GM19324 (cell line): ENCODE results near the gene POLR2C.

Experiments
- ATAC-seq: cut with Tn5 transposase; IDR thresholded peaks from one replicate; pipeline ENCODE4 v1.9.1; 2021; ENCODE audit warnings: mild to moderate bottlenecking, moderate library complexity; ENCODE audit not compliant: unreplicated experiment, low FRiP score

Gene POLR2C

DNA sequence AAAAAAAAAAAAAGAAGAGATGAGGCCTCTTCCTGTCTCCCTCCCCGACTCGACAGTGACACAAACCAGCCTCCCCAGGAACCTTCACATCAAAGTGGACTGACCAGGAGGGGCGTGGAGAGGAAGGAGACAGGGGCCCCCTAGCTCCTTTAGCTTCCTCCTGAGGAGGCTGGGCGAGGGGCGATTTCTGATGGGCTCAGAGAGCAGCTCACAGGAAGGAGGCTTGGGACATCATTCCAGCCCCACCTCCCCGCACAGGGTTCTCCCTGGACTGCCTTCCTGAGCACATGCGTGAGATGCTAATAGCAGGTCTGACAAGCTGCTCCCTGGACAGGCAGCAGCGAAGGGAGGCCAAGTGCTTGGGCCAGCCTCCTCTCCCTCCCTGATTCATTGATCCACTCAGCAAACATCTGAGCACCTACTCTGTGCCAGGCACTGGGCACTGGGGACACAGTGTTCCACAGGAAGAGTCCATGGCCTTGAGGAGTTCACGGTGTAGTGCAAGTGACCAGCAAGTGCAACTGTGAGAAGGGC lies 38.2 kb downstream of the POLR2C start:
- no peak for ATAC-seq

DNA sequence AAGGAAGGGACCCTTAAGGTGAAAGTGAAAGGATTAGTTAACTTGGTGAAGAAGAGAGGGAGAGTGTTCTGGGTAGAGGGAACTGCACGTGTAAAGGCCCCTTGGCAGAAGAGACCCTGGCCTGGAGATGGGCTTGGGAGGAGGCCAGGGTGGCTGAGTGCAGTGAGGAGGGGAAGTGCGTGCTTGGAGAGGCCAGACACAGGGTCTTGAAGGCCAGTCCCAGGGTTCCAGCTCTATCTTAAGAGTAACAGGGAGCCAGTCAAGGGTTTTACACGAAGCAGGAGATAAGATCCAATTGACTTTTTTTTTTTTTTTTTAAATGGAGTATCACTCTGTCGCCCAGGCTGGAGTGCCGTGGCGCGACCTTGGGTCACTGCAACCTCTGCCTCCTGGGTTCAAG lies 39.0 kb downstream of the POLR2C start:
- ATAC-seq: no peak

DNA sequence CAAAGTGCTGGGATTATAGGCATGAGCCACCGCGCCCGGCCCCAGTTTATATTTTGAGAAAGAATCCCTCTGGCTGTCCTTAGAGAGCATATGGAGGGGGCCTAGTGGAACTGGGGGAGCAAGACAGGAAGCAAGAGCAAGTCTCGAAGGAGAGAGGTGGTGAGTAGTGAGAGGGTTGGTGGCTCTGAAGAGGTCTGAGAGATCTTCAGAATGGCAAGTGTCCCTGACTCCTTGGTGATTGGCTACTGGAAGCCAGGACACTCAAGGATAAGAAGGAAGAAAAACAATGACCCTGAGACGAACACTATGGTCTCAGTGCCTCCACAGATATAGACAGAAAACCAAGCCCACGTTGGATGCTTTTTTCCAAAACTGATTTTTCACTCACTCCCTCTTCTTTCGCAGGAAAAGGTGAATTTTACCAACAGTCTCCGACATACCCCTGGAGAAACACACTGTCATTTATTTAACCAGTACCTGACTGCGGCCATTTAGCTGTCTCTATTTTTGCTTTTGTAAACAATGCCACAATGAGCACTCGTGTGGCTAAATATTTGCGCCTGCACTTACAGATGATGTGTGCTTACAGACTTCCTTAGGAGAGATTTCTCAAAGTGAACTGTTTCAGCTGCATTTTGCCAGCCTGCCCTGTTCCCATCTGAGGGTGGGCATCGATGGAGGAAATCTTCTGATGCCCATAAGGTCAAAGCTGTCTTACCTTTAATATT lies 39.7 kb downstream of the POLR2C start:
- no peak for ATAC-seq

DNA sequence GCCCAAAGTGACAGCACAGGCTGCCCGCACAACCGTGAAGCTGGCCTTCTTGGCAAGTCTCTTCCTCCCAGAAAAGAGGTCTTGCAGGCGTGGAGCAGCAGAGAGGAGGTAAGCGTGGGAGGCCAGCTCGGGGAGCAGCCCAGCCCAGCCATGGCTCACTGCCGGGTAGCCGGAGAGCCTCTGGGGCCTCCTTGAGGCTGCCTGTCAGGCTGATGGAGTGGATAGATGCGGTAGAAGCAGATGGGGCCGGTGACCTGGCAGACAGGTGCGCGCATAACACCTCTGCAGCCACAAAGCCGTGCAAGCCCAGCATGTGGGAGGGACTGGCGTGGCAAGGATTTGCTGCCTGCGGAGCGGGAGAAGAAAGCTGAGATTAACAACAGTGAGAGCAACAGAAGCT lies 40.9 kb downstream of the POLR2C start:
- no peak for ATAC-seq

DNA sequence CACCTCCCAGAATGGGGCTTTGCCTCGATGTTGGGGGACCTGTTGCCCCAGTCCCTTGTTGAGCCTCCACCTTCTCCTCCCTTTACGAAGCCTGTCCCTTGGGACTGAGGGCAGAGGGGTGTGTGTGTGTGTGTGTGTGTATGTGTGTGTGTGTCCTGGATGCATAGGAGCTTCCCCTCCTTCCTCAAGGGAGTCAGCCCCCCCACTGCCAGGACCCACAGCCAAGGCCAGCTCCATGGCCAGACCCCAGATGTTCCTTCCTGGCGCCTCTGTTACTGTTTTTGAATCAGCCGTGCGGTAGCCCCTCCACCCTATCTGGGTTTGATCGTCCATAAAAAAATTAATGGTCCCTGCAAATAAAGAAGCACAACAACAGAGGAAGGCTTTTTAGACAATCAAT lies 41.5 kb downstream of the POLR2C start:
- ATAC-seq: no peak

DNA sequence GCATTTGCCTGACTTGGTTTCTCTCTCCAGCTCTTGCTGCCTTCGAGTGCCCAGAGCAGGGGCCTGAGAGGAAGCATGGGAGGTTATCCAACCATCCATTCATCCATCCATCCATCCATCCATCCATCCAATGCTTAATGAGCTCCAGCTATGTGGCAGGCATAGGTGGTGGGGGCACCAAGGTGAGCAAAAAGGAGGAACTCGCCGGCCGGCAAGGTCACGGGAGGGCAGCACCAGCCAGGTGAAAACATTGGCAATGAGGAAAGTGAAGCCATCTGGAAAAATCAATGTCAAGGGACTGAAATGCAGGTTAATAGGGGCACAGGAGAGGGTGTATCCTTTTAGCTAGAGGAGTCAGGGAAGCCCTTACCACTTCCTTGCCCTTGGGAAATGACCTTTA lies 42.0 kb downstream of the POLR2C start:
- no peak for ATAC-seq

DNA sequence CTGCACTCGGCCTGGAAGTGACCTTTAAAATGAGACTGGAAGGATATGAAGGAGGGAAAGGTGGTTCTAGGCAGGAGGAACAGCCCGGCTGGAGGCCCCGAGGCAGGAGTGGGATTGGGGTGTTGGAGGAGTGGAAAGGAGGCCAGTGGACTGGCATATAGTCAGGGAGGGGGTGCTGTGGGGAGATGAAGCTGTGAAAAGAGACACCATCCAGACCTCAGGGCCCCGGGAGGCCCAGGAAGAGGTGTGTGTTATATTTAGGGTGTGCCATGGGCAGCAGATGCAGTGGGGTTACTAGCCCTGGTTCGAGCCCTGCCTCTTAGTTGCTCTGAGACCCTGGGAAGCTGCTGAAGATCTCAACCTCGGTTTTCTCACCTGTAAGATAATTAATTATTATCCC lies 42.7 kb downstream of the POLR2C start:
- no peak for ATAC-seq

DNA sequence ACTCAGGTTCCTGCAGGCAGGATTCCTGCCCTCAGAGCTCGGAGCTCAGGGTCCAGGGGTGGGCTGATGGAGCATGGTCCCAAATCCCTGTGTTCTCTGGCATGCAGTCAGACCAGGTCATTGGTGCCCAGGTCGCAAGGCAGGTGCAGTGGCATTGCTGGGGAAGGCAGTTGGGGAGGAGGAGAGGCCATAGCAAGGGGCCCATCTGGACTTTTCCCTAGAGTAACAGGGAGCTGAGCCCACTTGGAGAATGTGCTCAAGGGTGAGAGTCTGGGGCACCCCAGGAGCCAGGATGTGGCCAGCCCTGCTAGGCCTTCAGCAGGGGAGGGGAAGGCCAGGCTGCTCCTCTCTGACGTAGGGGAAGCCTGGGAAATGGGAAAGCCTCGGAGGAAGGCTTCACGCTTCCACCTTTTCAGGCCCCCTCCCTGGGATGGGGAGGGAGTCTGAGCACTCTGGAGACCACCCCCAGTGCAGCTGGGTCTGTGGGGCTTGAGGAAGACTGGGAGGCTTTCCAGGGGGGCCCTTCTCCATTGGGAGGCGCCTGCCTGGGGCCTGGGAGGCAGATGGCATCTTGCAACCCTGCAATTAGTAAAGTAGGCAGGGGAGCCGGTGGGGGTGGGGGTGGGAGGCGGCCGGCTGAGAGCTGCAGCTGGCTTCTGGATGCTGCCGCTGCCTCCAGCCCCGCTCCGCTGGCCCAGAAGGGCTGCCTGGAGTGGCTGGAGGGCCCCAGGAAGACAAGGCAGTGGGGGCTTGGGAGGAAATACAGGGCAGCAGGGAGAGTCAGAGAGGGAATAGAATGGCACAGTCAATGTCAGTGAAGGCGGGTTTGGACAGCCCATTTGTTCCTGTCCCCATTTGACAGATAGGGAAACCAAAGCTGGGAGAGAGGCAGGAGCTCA lies 44.9 kb downstream of the POLR2C start:
- no peak for ATAC-seq

DNA sequence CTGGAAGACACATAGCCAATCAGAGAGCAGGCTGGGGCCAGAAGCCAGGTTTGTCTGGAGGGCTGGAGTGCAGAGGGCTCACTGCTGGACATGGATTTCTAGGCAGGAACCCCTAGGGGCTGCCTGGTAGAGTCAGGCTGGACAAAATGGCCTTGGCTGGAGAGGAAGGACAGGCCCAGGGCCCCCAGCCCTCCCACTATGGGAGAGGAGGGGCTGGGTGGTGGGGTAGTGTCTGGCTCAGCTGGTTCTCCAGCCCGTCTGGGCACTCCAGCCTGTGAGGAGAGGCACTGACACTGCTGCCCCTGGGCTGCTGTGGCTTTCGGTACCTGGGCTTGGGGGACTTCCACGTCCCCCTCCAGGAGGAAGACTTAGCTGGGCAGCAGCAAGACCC lies 45.6 kb downstream of the POLR2C start:
- no peak for ATAC-seq

DNA sequence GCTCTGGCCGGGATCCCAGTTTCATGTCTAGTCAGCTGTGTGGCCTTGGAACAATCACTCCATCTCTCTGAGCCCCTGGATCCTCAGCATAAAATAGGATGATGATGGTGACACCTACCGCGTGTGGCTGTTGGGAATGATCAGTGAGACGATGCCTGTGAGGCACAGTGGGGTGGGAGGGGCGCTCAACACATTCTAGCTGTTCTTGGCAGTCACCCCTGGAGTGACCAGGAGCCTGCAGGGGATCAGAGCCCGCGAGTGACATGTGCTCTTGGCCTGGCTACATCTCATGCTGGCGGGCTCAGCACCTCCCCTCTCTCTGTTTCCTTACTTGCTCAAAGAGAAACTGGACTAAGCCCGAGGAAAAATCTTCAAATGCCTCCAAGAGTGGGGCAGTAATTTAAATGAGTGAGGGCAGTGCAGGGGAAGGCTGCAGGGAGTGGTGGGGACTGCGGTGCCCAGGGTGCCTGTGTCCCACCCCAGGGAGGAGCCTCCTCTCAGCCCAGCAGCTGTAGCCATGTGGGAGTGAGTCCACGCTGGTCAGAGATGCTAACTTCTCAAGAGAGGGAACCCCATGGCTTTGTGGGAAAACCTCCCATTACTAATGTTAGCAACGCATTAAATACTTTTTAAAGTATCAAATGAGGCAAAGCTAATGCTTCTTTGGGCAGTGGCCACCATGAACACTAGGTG lies 46.9 kb downstream of the POLR2C start:
- no peak for ATAC-seq

DNA sequence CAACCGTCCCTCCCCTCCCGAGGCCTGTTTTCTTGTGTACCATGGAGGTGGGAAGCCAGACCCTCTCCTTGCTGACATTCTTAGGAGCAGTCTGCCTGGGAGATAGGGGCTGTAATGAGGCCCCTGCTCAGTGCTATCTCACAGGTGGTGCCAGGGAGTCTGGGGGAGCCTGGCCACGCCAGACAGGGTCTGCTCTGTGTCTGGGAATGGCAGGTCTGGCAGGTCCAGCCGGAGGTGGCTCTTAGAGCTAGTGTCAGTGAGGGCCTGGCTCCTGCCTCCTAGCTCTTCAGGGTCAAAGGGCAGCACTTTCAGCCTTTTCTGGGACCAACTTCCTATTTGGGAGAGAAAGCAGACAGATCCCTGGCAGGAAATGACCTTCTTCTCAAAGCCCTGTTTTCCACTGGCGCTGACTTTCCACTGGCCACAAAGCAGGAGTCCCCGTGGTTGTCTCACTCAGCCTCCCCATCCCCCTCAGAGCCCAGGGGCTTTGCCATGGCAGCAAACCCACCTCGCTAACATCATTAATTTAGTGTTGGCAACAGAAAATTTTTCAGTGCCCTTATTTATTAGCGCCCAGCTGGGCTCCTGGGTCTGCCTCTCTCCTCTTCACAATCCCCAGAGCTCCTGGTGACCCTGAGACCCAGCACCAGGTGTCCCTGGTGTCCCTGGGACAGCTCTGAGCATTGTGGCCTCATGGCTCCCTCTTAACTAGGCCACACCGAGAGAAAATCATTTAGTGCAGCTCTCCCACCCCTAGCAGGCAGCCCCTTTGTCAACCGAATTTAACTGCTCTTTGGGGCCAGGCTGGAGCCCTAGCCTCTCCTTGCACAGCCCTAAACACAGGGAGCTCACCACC lies 47.8 kb downstream of the POLR2C start:
- ATAC-seq: no peak

DNA sequence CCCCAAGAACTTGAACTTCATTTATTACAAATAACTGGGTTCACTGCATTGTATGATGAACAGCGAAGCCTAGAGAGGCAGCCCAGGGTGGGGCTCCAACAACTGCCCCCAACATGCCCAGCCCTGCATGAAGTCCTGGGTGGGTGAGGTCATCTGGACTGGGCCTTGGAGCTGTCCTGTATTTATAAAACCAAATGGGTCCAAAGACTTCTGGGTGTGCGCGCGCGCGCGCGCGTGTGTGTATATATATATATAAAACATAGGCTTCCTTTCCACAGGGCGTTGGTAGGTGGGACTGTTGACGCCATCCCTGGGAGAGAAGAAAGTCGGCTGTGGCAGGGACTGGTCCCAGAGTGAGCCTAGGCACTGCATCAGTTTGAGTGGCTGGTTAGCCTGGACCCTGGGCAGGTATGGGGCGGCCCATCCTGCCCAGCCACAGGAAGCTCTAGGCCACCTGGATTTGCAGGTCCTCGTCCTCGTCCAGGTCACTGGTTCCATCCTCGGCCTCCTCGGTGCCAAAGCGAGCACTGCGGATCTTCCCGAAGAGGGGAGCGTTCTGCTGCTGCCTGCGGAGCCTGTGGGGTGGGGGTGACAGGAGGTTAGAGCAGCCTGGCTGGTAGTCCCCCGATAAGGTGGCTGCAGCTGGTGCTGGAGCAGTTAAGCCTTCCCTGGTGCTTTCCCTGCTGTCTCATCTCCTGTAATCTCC lies 50.0 kb downstream of the POLR2C start:
- ATAC-seq: no peak

DNA sequence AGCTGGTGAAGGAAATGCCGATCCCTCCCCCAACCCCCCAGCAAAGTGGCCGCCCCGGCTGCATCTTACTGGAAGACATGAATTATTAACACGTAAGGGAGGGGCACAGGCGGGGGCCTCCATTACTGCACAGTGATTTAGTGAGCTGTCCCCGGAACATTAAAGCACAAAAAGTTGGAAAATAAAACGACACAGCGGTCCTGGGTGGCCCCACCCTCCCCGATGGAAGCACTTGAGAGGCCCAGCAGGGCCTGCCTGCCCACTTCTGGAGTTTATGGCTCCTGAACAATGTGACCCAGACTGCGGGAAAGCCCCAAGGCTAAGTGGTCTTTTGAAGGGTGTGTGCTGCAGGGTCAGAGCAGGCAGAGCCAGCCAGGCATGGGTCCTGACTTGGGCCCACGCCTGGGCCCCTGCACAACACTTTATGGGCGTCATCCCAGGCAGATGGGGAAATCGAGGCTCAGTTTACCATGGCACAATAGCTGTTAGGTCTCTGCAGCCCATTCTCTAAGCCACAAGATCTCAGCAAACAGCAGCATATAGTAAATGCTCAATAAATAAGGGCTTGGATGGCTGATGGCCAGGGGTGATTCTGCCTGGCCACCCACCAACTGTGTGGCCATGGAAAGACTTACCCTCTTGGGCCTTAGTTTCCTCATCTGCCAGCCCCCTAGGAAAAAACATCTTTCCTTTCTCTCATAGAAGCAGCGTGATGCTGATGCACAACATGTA lies 51.1 kb downstream of the POLR2C start:
- no peak for ATAC-seq

DNA sequence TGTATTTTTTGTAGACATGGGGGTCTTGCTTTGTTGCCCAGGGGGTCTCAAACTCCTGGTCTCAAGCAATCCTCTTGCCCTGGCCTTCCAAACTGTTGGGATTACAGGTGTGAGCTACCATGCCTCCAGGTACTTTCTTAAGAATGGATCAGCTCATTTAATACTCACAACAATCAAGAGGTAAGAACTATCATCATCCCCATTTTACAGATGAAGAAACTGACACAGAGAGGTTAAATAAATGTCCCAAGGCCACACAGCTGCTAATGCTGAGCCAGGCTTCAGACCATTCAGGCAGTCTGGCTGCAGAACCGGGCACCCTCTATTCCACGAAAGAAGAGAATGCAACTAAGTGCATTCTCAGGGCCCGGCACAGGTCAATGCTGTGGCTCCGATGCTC lies 51.9 kb downstream of the POLR2C start:
- ATAC-seq: no peak

DNA sequence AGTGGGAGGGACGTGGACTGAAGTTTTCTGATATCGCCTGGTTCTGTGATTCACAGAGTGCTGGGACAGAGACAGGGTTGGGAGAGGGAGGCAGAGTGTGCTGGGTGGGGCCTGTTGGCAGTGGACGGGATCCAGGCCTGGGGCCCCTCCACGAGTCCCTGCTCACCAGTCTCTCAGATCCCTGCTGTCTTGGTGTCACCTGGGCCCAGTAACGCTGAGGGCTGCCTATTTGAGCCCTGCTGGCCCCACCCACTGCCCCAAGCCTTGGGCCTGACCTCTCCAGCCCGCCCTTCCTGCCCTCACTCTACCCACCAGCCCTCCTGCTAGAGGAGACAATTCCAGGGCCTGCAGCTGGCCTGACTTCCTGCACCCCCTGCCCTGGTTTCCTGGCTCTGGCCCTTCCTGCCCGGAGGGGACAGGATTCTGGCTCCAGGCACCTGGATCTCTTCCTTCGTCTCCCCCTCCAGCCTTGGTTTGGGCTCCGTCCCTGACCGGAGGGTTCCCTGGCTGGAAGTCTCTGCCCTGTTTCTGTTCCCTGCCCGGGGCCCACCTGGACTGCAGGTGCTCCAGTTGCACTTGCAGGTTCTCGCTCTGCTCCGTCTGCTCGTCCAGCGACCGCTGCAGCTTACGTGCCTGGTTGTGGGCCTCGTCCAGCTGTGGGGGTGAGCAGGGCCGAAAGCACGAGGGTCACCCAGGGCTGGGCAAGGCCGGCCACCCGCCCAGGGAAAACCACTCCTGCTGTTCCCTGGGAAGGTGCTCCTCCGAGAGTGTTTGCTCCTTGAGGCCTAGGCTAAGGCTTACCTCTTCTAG lies 52.5 kb downstream of the POLR2C start:
- no peak for ATAC-seq

DNA sequence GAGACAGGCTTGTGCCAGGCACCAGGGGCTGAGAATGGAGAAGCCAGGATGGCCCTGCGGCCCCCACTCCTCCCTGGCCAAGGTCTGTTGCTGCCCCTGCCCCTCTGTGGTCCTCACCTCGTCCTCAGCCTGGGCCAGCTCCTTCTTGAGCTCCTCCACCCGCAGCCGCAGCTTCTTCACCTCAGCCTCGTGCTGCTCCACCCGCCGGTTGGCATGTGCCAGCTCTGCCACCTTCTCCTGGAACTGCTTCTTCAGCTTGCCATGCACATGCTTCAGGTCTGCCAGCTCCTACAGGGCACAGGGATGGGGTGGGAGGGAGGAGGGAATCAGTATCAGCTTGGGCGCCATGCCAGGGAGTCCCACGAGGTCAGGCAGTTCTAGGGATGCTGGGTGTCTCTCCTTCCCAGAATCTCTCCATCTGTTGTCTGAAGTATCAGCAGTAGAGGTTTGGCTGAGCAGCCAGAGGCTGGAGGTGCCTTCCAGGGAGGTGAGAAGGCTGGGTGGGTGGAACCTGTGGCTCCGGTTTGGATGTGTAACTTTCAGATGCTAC lies 53.8 kb downstream of the POLR2C start:
- no peak for ATAC-seq

DNA sequence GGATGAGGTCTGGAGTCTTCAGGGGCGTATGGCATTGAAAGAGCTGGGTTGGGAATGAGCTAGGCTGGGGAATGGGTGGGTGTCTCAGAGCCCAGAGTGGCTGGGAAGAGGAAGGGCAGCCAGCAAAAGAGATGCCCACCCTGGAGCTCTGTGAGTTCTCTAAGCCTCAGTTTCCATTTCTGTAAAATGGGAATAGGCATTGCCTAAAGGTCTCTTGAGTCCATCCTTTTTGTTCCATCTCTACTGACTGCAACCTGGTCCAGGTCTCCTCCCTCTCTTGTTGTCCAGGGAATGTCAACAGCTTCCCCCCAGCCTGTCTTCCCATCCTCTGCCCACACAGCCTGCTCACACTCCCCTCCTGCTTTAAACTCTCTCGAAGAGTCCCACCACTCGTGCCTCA lies 54.3 kb downstream of the POLR2C start:
- no peak for ATAC-seq
